Bronchial epithelial cell (primary cell): ENCODE results near the gene DNAJB1. TPM values are rescaled to one million over a fixed set of nuclear protein-coding genes. Genes with fewer than 3 reads are reported as not detected.

Experiments used
- DNase-seq: peaks from one replicate; pipeline ENCODE4 v3.0.0-alpha.2; 2010; ENCODE audit warnings: low read depth
- FAIRE-seq: peaks from 2 replicates; lab custom pipeline; 2011; peaks lifted over from hg19 to GRCh38; lab: Jason Lieb, UNC
- H3K27me3 ChIP-seq: 2 replicates; pipeline ENCODE4 v1.5.1; 2011; ENCODE audit warnings: low read length; ENCODE audit not compliant: control insufficient read depth, insufficient read depth
- H3K36me3 ChIP-seq: 2 replicates; pipeline ENCODE4 v1.5.1; 2011; ENCODE audit warnings: low read length; ENCODE audit not compliant: control insufficient read depth, insufficient read depth
- H3K4me3 ChIP-seq: 2 replicates; pipeline ENCODE4 v1.5.1; 2011; ENCODE audit warnings: mild to moderate bottlenecking, low read depth, low read length, control low read depth
- total RNA-seq: library from RNA; depleted of rRNA; stranded (reverse); fragments of >200 nt; gene quantifications from 2 replicates; pipeline ENCODE4 v1.2.1, GENCODE V29; 2014
- TF ChIP-seq, protein P1 (sequence below): IDR thresholded peaks from 2 replicates; pipeline ENCODE4 v1.5.1; 2011; ENCODE audit warnings: mild to moderate bottlenecking, moderate library complexity, low read length, control low read depth, inconsistent platforms; ENCODE audit not compliant: insufficient read depth, severe bottlenecking

The DNAJB1 gene
- total RNA-seq, 1 donor from 2014 or later, result 58.4 TPM

DNA sequence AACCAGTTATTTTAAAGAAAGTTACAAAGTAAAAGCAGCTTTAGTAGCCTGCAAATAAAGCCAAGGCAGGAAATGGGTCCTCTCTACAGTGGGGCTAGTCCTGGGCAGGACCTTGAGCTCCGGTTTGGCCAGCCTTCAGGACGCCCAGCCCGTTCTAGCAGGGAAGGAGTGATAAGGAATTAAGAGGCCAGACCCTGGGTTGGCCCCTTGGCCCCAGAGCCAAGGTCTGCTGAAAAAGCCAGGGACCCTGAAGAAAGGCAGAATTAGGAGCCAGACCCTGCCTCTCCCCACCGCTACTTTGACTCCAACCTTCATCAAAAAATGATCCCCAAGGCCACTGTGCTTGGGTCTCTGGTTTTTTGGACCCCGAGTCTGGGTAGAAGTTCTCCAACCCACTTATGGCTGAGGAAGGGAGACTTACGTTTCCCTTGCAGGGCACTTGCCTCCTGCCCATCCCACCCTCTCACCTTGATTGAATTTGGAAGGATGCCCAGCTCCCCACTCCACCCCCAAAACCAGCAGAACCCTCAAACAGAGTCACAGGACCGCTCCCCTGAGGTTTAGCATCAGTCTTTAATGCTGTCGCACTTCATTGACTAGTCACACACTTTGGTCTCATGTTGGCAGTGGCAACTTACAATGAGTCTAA is 3.9 kb downstream of the DNAJB1 start:
- DNase-seq, result no peak
- no peaks in the 10 kb centered on the region for H3K27me3 ChIP-seq
- TF ChIP-seq, protein P1, sequence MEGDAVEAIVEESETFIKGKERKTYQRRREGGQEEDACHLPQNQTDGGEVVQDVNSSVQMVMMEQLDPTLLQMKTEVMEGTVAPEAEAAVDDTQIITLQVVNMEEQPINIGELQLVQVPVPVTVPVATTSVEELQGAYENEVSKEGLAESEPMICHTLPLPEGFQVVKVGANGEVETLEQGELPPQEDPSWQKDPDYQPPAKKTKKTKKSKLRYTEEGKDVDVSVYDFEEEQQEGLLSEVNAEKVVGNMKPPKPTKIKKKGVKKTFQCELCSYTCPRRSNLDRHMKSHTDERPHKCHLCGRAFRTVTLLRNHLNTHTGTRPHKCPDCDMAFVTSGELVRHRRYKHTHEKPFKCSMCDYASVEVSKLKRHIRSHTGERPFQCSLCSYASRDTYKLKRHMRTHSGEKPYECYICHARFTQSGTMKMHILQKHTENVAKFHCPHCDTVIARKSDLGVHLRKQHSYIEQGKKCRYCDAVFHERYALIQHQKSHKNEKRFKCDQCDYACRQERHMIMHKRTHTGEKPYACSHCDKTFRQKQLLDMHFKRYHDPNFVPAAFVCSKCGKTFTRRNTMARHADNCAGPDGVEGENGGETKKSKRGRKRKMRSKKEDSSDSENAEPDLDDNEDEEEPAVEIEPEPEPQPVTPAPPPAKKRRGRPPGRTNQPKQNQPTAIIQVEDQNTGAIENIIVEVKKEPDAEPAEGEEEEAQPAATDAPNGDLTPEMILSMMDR, result no peak
- peaks cover 21% of the 10 kb centered on the region for H3K36me3 ChIP-seq
- H3K4me3 ChIP-seq, result no peak overlapping the region
- no peak for FAIRE-seq

DNA sequence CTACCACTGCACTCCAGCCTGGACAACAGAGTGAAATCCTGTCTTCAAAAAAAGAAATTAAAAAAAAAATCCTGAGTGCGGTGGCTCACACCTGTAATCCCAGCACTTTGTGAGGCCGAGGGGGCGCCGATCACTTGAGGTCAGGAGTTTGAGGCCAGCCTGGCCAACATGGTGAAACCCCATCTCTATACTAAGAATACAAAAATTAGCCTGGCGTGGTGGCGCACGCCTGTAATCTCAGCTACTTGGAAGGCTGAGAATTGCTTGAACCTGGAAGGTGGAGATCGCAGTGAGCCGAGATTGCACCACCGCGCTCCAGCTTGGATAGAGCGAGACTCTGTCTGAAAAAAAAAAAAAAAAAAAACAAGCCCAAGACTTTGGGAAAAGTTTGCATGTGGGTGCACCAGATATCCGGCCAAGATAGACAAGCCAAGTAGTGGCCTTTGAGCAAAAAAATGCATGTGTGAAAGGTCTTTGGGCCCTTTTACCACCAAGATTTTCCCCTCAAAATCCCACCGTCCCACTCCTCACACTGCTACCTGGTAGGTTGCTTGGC is 5.7 kb downstream of the DNAJB1 start:
- no peak for FAIRE-seq
- no peak for DNase-seq
- TF ChIP-seq, protein P1, result no peak
- Histone ChIP-seq H3K4me3 (no peak overlapping the region), H3K36me3 (peaks cover 21% of the 10 kb centered on the region), H3K27me3 (no peaks in the 10 kb centered on the region)

DNA sequence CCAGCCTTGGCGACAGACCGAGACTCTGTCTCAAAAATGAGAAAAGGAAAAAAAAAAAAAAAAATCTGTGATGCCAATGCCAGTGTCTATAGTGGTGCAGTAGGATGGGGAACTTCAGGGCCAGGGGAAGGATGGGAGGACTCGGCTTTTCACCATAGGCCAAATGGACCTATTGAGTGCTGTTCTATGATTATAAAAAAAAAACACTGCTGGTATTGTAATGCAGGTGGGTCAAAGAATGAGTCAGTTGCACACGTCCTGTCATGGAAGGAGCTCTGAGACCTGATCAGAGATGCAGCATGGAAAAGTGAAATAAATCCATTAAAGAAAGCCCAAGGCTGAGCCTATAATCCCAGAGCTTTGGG is 7.0 kb downstream of the DNAJB1 start:
- Histone ChIP-seq H3K27me3 (no peaks in the 10 kb centered on the region), H3K36me3 (peaks cover 14% of the 10 kb centered on the region), H3K4me3 (no peak overlapping the region)
- DNase-seq, result peak; percentile 54
- TF ChIP-seq, protein P1, result no peak
- FAIRE-seq, result no peak

DNA sequence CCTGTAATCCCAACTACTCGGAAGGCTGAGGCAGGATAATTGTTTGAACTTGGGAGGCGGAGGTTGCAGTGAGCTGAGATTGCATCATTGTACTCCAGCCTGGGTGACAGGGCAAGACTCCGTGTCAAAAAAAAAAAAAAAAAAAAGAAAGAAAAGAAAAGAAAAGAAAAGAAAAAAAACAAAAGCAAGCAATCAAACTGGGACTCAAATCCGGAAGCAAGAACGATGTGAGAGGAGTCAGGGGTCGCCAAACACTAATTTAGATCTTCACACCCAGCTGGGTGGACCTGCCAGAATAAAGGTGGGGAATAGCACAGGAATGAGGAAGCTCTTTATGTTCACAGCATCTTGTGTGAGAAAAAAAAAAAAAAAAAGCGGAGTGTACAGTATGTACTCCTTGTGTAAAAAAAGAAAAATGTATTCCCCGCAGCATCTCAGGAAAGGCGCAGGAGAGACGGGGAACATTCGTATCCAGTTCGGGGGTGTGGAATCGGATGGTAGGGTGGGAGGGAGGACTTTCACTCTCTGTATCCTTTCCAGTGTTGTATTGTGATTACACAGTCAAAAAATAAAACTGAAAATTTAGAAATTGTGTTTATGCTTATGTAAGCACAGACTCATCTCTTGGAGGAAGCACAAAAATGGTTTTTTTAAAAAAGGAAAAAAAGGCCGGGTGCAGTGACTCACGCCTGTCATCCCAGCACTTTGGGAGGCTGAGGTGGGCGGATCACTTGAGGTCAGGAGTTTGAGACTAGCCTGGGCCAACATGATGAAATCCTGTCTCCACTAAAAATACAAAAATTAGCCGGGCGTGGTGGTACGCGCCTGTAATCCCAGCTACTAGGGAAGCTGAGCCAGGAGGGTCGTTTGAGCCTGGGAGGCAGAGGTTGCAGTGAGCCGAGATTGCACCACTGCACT is 7.6 kb downstream of the DNAJB1 start:
- TF ChIP-seq, protein P1, result no peak
- FAIRE-seq, result no peak
- peaks cover 8% of the 10 kb centered on the region for H3K36me3 ChIP-seq
- no peaks in the 10 kb centered on the region for H3K27me3 ChIP-seq
- H3K4me3 ChIP-seq, result no peak overlapping the region
- peak; percentile 76 for DNase-seq

DNA sequence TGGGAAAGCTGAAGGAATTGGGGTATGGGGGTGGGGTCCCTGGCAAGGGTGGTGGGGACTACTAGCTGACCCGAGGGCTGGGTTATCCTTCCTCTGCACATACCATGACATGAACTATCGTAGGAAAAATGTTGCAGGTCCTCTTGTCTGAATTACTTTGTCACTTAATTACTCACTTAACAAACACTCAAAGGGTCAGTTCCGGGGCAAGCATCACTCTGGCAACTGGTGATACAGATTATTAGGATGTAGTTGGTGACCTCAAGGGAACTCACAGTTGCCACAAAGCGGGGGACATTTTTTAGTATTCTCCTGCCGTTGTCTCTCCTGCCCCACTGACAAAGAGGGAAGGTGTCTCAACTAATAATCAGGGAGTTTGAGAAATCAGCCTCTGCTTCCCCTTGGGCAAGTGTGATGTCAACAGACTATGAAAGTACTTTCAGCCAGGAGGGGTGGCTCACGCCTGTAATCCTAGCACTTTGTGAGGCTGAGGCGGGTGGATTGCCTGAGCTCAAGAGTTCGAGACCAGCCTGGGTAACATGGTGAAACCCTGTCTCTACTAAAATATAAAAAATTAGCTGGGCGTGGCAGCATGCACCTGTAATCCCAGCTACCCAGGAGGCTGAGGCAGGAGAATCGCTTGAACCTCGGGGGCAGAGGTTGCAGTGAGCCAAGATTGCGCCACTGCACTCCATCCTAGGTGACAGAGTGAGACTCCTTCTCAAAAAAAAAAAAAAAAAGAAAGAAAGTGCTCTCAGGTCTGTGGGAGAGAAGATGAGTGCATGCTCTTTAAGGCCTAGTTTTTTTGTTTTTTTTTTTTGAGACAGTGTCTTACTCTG is 10.3 kb downstream of the DNAJB1 start:
- peak; percentile 80 for DNase-seq
- H3K27me3 ChIP-seq, result no peaks in the 10 kb centered on the region
- H3K4me3 ChIP-seq, result no peak overlapping the region
- no peak for FAIRE-seq
- TF ChIP-seq, protein P1, result no peak
- no peaks in the 10 kb centered on the region for H3K36me3 ChIP-seq
